HFF-Myc (cell line): ENCODE measurements around the gene BIRC7.

ENCODE experiments used
- DNase-seq: peaks from one replicate; pipeline ENCODE4 v3.0.0-alpha.2; 2011; ENCODE audit warnings: low read depth; ENCODE audit errors: extremely low read depth
- H3K4me3 ChIP-seq: replicated peaks from 2 replicates; pipeline ENCODE4 v1.5.1; 2011; ENCODE audit warnings: low read depth, mild to moderate bottlenecking, control low read depth, low read length
- CTCF ChIP-seq: IDR thresholded peaks from 2 replicates; pipeline ENCODE4 v1.5.1; 2012; ENCODE audit warnings: mild to moderate bottlenecking, low read depth, low read length, control low read depth; ENCODE audit errors: missing control alignments

Gene BIRC7

GRCh38 chr20:63238514-63239125 is 2.9 kb downstream of the BIRC7 start:
- no peak for TF ChIP-seq CTCF
- no peak for DNase-seq
- no peak overlapping the region for H3K4me3 ChIP-seq

- DNase-seq: no peak
Observed at GRCh38 chr20:63239431-63239830, 3.7 kb downstream of the BIRC7 start.

GRCh38 chr20:63240004-63240403 is 4.3 kb downstream of the BIRC7 start:
- TF ChIP-seq CTCF: no peak
- no peak overlapping the region for H3K4me3 ChIP-seq
- no peak for DNase-seq

More at GRCh38 chr20:63239431-63239830, 3.7 kb downstream of the BIRC7 start:
- no peak overlapping the region for H3K4me3 ChIP-seq
- TF ChIP-seq CTCF: no peak

GRCh38 chr20:63241272-63241671 is 5.6 kb downstream of the BIRC7 start:
- no peak overlapping the region for H3K4me3 ChIP-seq
- TF ChIP-seq CTCF: no peak
- no peak for DNase-seq

- no peak for TF ChIP-seq CTCF
- DNase-seq: no peak
- no peak overlapping the region for H3K4me3 ChIP-seq
Observed at GRCh38 chr20:63242736-63243135, 7.0 kb downstream of the BIRC7 start.

GRCh38 chr20:63243604-63244247 is 8.0 kb downstream of the BIRC7 start:
- no peak overlapping the region for H3K4me3 ChIP-seq
- no peak for DNase-seq
- no peak for TF ChIP-seq CTCF
